ENCODE measurements around the gene NYAP1. TPM values are rescaled to one million over a fixed set of nuclear protein-coding genes. Genes with fewer than 3 reads are reported as not detected.

Gene NYAP1
- total RNA-seq, 2 experiments from 2014 or later: 0.10 to 0.98 TPM

GRCh38 chr7:100486753-100487446, 3.2 kb downstream of the NYAP1 start:
- Histone ChIP-seq H3K9me2 (ENCODE audit: insufficient read depth, low read length) (no peaks in the 10 kb centered on the region), H3K4me2 (ENCODE audit: low read length) (no peak overlapping the region), H3K4me3 (ENCODE audit: low read depth, low read length, poor library complexity, severe bottlenecking) (no peak overlapping the region), H3K27ac (ENCODE audit: low read depth, low read length, poor library complexity, severe bottlenecking) (no peak overlapping the region), H3K9me3 (ENCODE audit: low read length) (no peaks in the 10 kb centered on the region), H3K36me3 (ENCODE audit: insufficient read depth, low read length) (no peaks in the 10 kb centered on the region), H3K4me1 (ENCODE audit: insufficient read depth, low read length, poor library complexity, severe bottlenecking) (peaks cover 17% of the 10 kb centered on the region), H3K79me2 (ENCODE audit: insufficient read depth, low read depth, low read length) (no peaks in the 10 kb centered on the region), H4K20me1 (ENCODE audit: insufficient read depth, low read length) (no peaks in the 10 kb centered on the region), H2AFZ (ENCODE audit: low read length) (no peak overlapping the region)
- no TSS peak for BruUV-seq (replicated peaks)
- DNase-seq (ENCODE audit: low spot score): no peak
- ChIA-PET POLR2A (no interaction called here), CTCF (ENCODE audit: unreplicated experiment) (no interaction called here)
- TF ChIP-seq EZH2phosphoT487 (IDR thresholded peaks at IDR 0.05; ENCODE audit: borderline replicate concordance, low read depth, low read length) (no peak), CTCF (conservative IDR thresholded peaks at IDR 0.05; ENCODE audit: low read length) (no peak)
- intact Hi-C loops (cut with micrococcal nuclease; ENCODE audit: unreplicated experiment): no loop called here

DNA sequence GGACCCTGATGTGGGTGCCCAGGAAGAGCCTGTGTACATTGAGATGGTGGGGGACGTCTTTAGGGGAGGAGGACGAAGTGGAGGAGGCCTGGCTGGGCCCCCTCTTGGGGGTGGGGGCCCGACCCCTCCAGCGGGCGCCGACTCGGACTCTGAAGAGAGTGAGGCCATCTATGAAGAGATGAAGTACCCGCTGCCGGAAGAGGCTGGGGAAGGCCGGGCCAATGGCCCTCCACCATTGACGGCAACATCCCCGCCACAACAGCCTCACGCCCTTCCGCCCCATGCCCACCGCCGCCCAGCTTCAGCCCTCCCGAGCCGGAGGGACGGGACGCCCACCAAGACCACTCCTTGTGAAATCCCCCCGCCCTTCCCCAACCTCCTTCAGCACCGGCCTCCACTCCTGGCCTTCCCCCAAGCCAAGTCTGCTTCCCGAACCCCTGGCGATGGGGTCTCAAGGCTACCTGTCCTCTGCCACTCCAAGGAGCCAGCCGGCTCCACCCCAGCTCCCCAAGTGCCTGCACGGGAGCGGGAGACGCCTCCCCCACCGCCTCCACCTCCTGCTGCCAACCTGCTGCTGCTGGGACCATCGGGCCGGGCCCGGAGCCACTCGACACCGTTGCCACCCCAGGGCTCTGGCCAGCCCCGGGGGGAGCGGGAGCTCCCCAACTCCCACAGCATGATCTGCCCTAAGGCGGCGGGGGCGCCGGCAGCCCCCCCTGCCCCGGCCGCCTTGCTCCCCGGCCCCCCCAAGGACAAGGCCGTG, 4.8 kb downstream of the NYAP1 start:
- no peaks in the 10 kb centered on the region for H3K79me2 ChIP-seq (ENCODE audit: insufficient read depth, low read depth, low read length)
- no peaks in the 10 kb centered on the region for H3K9me3 ChIP-seq (ENCODE audit: low read length)
- TF ChIP-seq CTCF (conservative IDR thresholded peaks at IDR 0.05; ENCODE audit: low read length) (no peak), EZH2phosphoT487 (IDR thresholded peaks at IDR 0.05; ENCODE audit: borderline replicate concordance, low read depth, low read length) (no peak)
- peaks cover 14% of the 10 kb centered on the region for H3K4me1 ChIP-seq (ENCODE audit: insufficient read depth, low read length, poor library complexity, severe bottlenecking)
- intact Hi-C loops (cut with micrococcal nuclease; ENCODE audit: unreplicated experiment): no loop called here
- CTCF ChIA-PET (ENCODE audit: unreplicated experiment): no interaction called here
- H3K4me3 ChIP-seq (ENCODE audit: low read depth, low read length, poor library complexity, severe bottlenecking): no peak overlapping the region
- H3K9me2 ChIP-seq (ENCODE audit: insufficient read depth, low read length): no peaks in the 10 kb centered on the region
- H2AFZ ChIP-seq (ENCODE audit: low read length): no peak overlapping the region
- POLR2A ChIA-PET: no interaction called here
- no peak for DNase-seq (ENCODE audit: low spot score)
- H3K36me3 ChIP-seq (ENCODE audit: insufficient read depth, low read length): no peaks in the 10 kb centered on the region
- H4K20me1 ChIP-seq (ENCODE audit: insufficient read depth, low read length): no peaks in the 10 kb centered on the region
- H3K27ac ChIP-seq (ENCODE audit: low read depth, low read length, poor library complexity, severe bottlenecking): no peak overlapping the region
- BruUV-seq (replicated peaks): no TSS peak
- H3K4me2 ChIP-seq (ENCODE audit: low read length): no peak overlapping the region

DNA sequence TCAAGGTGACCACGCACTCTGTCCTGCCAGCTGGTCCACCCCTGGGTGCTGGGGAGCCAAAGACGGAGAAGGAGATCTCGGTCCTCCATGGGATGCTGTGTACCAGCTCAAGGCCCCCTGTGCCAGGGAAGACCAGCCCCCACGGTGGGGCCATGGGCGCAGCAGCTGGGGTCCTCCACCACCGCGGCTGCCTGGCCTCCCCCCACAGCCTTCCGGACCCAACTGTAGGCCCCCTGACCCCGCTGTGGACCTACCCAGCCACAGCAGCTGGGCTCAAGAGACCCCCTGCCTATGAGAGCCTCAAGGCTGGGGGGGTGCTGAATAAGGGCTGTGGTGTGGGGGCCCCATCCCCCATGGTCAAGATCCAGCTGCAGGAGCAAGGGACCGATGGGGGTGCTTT, 5.4 kb downstream of the NYAP1 start:
- Histone ChIP-seq H4K20me1 (ENCODE audit: insufficient read depth, low read length) (no peaks in the 10 kb centered on the region), H3K4me3 (ENCODE audit: low read depth, low read length, poor library complexity, severe bottlenecking) (no peak overlapping the region), H3K79me2 (ENCODE audit: insufficient read depth, low read depth, low read length) (no peaks in the 10 kb centered on the region), H2AFZ (ENCODE audit: low read length) (no peak overlapping the region), H3K27ac (ENCODE audit: low read depth, low read length, poor library complexity, severe bottlenecking) (no peak overlapping the region), H3K36me3 (ENCODE audit: insufficient read depth, low read length) (no peaks in the 10 kb centered on the region), H3K9me2 (ENCODE audit: insufficient read depth, low read length) (no peaks in the 10 kb centered on the region), H3K4me2 (ENCODE audit: low read length) (no peak overlapping the region), H3K4me1 (ENCODE audit: insufficient read depth, low read length, poor library complexity, severe bottlenecking) (peaks cover 18% of the 10 kb centered on the region), H3K9me3 (ENCODE audit: low read length) (no peaks in the 10 kb centered on the region)
- CTCF ChIA-PET (ENCODE audit: unreplicated experiment): no interaction called here
- no TSS peak for BruUV-seq (replicated peaks)
- POLR2A ChIA-PET: no interaction called here
- no peak for DNase-seq (ENCODE audit: low spot score)
- intact Hi-C loops (cut with micrococcal nuclease; ENCODE audit: unreplicated experiment): no loop called here
- TF ChIP-seq EZH2phosphoT487 (IDR thresholded peaks at IDR 0.05; ENCODE audit: borderline replicate concordance, low read depth, low read length): no peak
- no peak for TF ChIP-seq CTCF (conservative IDR thresholded peaks at IDR 0.05; ENCODE audit: low read length)
